K562 treated with DMSO at 1 percent for 12 hours (cell line): ENCODE measurements around the gene SNHG17. TPM values are rescaled to one million over a fixed set of nuclear protein-coding genes. Genes with fewer than 3 reads are reported as not detected.

Source experiments
- total RNA-seq: library from RNA; unstranded; fragments of 300-600 nt; gene quantifications from 2 replicates; pipeline ENCODE4 v1.2.3, GENCODE V29; 2022; ENCODE audit not compliant: insufficient read depth

Gene SNHG17
- 19.3 and 25.9 TPM in 2 replicates for total RNA-seq

DNA sequence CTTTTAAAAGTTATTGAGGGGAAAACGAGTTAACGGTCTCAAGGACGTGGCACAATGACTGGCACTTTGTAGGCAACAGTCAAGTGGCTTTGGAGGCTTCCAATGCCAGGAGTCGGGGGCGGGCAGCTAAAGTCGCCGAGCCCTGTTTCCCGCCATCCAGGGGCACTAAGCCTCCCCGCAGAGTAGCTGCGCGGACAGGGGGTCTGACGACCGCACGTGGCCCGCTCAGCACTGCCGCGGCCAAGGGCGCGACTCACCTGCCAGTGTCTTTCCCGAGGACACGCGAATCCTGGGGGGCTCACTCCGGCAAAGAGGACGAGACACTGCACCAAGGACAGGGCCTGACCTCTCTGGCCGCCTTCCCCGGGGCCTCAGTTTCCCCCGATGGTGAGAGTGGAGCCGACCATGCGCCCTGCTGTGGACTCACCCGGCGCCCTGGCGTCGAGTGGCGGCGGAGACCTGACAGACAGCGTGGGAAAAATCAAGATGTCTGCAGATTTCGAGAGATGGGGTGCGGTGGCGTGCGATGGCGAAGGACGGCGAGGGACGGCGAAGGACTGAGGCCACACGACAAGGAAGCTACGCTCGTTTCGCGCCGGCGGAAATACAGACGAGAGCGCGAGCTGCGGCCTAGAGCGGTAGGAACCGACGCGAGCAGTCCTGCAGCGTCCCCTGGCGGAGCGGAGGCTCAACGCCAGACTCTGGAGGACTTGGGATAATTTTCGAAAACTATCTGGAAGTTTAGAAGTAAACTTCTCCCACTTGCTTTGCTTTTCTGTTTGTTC is at the start of gene SNHG17:
Gene SNHG17 (minus strand): TSS at position 559 of the 785 bp plus-strand sequence.

GRCh38 chr20:38472513-38473366 is 37.6 kb upstream of the SNHG17 start, which contains the start of gene RALGAPB:
RALGAPB (plus strand) TSS chr20:38472843; CDS start chr20:38488433, 15,590 bp downstream.

Other genes with a start within 250 kb of the SNHG17 start
- not detected in 2 replicates for gene KIAA1755, start 174.6 kb downstream of the SNHG17 start, total RNA-seq
- gene BPI, start 131.2 kb downstream of the SNHG17 start, total RNA-seq, result not detected in 2 replicates
- gene LBP, start 88.8 kb downstream of the SNHG17 start, total RNA-seq, result not detected in 2 replicates
- gene RALGAPB, start 37.5 kb upstream of the SNHG17 start, total RNA-seq, result 4.6 and 24.6 TPM in 2 replicates
- not detected in 2 replicates for gene ADIG, start 145.9 kb upstream of the SNHG17 start, total RNA-seq
- not detected in 2 replicates for gene ARHGAP40, start 166.5 kb upstream of the SNHG17 start, total RNA-seq